ENCODE results near the gene EDIL3.

EDIL3 gene

GRCh38 chr5:83942155-83942554, 442.5 kb downstream of the EDIL3 start:
- Histone ChIP-seq H3K9me2 (ENCODE audit: low read depth, low read length) (no peaks in the 10 kb centered on the region), H3K4me1 (ENCODE audit: insufficient read depth, low read length, severe bottlenecking) (no peaks in the 10 kb centered on the region), H2AFZ (ENCODE audit: low read length) (no peak overlapping the region), H3K4me3 (ENCODE audit: low read depth, low read length, poor library complexity, severe bottlenecking) (no peak overlapping the region), H3K36me3 (ENCODE audit: insufficient read depth, low read length) (no peaks in the 10 kb centered on the region), H3K27ac (ENCODE audit: low read depth, low read length, poor library complexity, severe bottlenecking) (no peak overlapping the region), H4K20me1 (ENCODE audit: insufficient read depth, low read length) (no peaks in the 10 kb centered on the region), H3K4me2 (ENCODE audit: low read length) (no peak overlapping the region), H3K27me3 (ENCODE audit: insufficient read depth, low read length) (no peaks in the 10 kb centered on the region), H3K9me3 (ENCODE audit: low read length) (no peaks in the 10 kb centered on the region), H3F3A (ENCODE audit: insufficient read depth, low read length) (no peaks in the 10 kb centered on the region), H3K79me2 (ENCODE audit: insufficient read depth, low read length) (no peaks in the 10 kb centered on the region), H3K9ac (ENCODE audit: low read length) (no peak overlapping the region)
- no peak for TF ChIP-seq CTCF (IDR thresholded peaks at IDR 0.05; ENCODE audit: low read length)

- Histone ChIP-seq H3K4me2 (ENCODE audit: low read length) (no peak overlapping the region), H3K36me3 (ENCODE audit: insufficient read depth, low read length) (no peaks in the 10 kb centered on the region), H3K9me2 (ENCODE audit: low read depth, low read length) (no peaks in the 10 kb centered on the region), H3K27ac (ENCODE audit: low read depth, low read length, poor library complexity, severe bottlenecking) (no peak overlapping the region), H4K20me1 (ENCODE audit: insufficient read depth, low read length) (no peaks in the 10 kb centered on the region), H2AFZ (ENCODE audit: low read length) (no peak overlapping the region), H3K27me3 (ENCODE audit: insufficient read depth, low read length) (no peaks in the 10 kb centered on the region), H3K9me3 (ENCODE audit: low read length) (no peaks in the 10 kb centered on the region), H3K4me1 (ENCODE audit: insufficient read depth, low read length, severe bottlenecking) (no peaks in the 10 kb centered on the region), H3K79me2 (ENCODE audit: insufficient read depth, low read length) (no peaks in the 10 kb centered on the region), H3K9ac (ENCODE audit: low read length) (no peak overlapping the region), H3K4me3 (ENCODE audit: low read depth, low read length, poor library complexity, severe bottlenecking) (no peak overlapping the region), H3F3A (ENCODE audit: insufficient read depth, low read length) (no peaks in the 10 kb centered on the region)
- TF ChIP-seq CTCF (IDR thresholded peaks at IDR 0.05; ENCODE audit: low read length) (no peak), EZH2 (IDR thresholded peaks at IDR 0.05; ENCODE audit: borderline replicate concordance, low read length) (no peak)
These were observed 446.8 kb downstream of the EDIL3 start for GRCh38 chr5:83937837-83938236.

- Histone ChIP-seq H3K27me3 (ENCODE audit: insufficient read depth, low read length) (no peaks in the 10 kb centered on the region), H2AFZ (ENCODE audit: low read length) (no peak overlapping the region), H3K4me3 (ENCODE audit: low read depth, low read length, poor library complexity, severe bottlenecking) (no peak overlapping the region), H3K36me3 (ENCODE audit: insufficient read depth, low read length) (no peaks in the 10 kb centered on the region), H3K27ac (ENCODE audit: low read depth, low read length, poor library complexity, severe bottlenecking) (no peak overlapping the region), H3K9ac (ENCODE audit: low read length) (no peak overlapping the region), H3K79me2 (ENCODE audit: insufficient read depth, low read length) (no peaks in the 10 kb centered on the region), H4K20me1 (ENCODE audit: insufficient read depth, low read length) (no peaks in the 10 kb centered on the region), H3K4me2 (ENCODE audit: low read length) (no peak overlapping the region), H3K9me3 (ENCODE audit: low read length) (no peaks in the 10 kb centered on the region), H3K9me2 (ENCODE audit: low read depth, low read length) (no peaks in the 10 kb centered on the region), H3K4me1 (ENCODE audit: insufficient read depth, low read length, severe bottlenecking) (no peaks in the 10 kb centered on the region), H3F3A (ENCODE audit: insufficient read depth, low read length) (no peaks in the 10 kb centered on the region)
- TF ChIP-seq EZH2 (IDR thresholded peaks at IDR 0.05; ENCODE audit: borderline replicate concordance, low read length) (no peak), CTCF (IDR thresholded peaks at IDR 0.05; ENCODE audit: low read length) (no peak)
These were observed 452.7 kb downstream of the EDIL3 start for GRCh38 chr5:83931969-83932368.

All from OCI-LY1 (cell line).